ENCODE measurements around the gene SPRR2A. TPM values are rescaled to one million over a fixed set of nuclear protein-coding genes. Genes with fewer than 3 reads are reported as not detected.

The SPRR2A gene
- total and polyA plus RNA-seq, 3 donors from 2014 or later = not detected

GRCh38 chr1:153040950-153041631 lies 16.2 kb downstream of the SPRR2A start, which contains the start of gene SPRR2D:
TSS of gene SPRR2D (minus strand) at chr1:153041120. CDS start at chr1:153040346, 774 bp downstream.
- Histone ChIP-seq H3K36me3 (ENCODE audit: low read depth, missing control alignments) (no peaks in the 10 kb centered on the region), H3K4me3 (no peak within 1 kb of the TSS), H3K4me1 (no peaks in the 10 kb centered on the region), H3K9me3 (no peaks in the 10 kb centered on the region), H3K27me3 (no peaks in the 10 kb centered on the region), H3K27ac (no peak within 1 kb of the TSS)
- DNase-seq = no peak
- WGBS, 2 donors = 74 to 77% methylated on average over 4 of the region's 4 CpGs
- intact Hi-C loops (cut with DNase I; ENCODE audit: low total_unique reads) = no loop called here
- TF ChIP-seq POLR2A (IDR thresholded peaks at IDR 0.05) (no peak), CTCF (IDR thresholded peaks at IDR 0.05) (no peak)

- no peak for DNase-seq
- no peaks in the 10 kb centered on the region for H3K4me1 ChIP-seq
- no peak overlapping the region for H3K27ac ChIP-seq
- intact Hi-C loops (cut with DNase I; ENCODE audit: low total_unique reads) = no loop called here
- TF ChIP-seq POLR2A (IDR thresholded peaks at IDR 0.05) = no peak
- no peaks in the 10 kb centered on the region for H3K9me3 ChIP-seq
- H3K36me3 ChIP-seq (ENCODE audit: low read depth, missing control alignments) = no peaks in the 10 kb centered on the region
- H3K27me3 ChIP-seq = no peaks in the 10 kb centered on the region
- WGBS, 2 donors = 88 to 95% methylated on average over 1 of the region's 1 CpG
- no peak overlapping the region for H3K4me3 ChIP-seq
Observed at GRCh38 chr1:153035211-153035610, 22.1 kb downstream of the SPRR2A start.

- TF ChIP-seq CTCF (IDR thresholded peaks at IDR 0.05) (no peak), POLR2A (IDR thresholded peaks at IDR 0.05) (no peak)
- Histone ChIP-seq H3K4me1 (no peaks in the 10 kb centered on the region), H3K4me3 (no peak overlapping the region), H3K27ac (no peak overlapping the region), H3K9me3 (no peaks in the 10 kb centered on the region), H3K27me3 (no peaks in the 10 kb centered on the region), H3K36me3 (ENCODE audit: low read depth, missing control alignments) (no peaks in the 10 kb centered on the region)
- peak; percentile 28 for DNase-seq
- intact Hi-C loops (cut with DNase I; ENCODE audit: low total_unique reads) = no loop called here
- 48 to 53% methylated on average over 3 of the region's 3 CpGs for WGBS, 2 donors
Observed at GRCh38 chr1:153032677-153033308, 24.5 kb downstream of the SPRR2A start.

- TF ChIP-seq CTCF (IDR thresholded peaks at IDR 0.05) = no peak
- no peak for TF ChIP-seq POLR2A (IDR thresholded peaks at IDR 0.05)
- intact Hi-C loops (cut with DNase I; ENCODE audit: low total_unique reads) = no loop called here
Observed at GRCh38 chr1:153032073-153032472, 25.2 kb downstream of the SPRR2A start.

GRCh38 chr1:153030895-153031294 lies 26.4 kb downstream of the SPRR2A start, which contains the start of gene SPRR1B:
TSS of gene SPRR1B (plus strand) at chr1:153031203. CDS start at chr1:153032346, 1,143 bp downstream.
- Histone ChIP-seq H3K27ac (no peak within 1 kb of the TSS), H3K4me3 (no peak within 1 kb of the TSS), H3K9me3 (no peaks in the 10 kb centered on the region), H3K36me3 (ENCODE audit: low read depth, missing control alignments) (no peaks in the 10 kb centered on the region), H3K4me1 (no peaks in the 10 kb centered on the region), H3K27me3 (no peaks in the 10 kb centered on the region)
- TF ChIP-seq POLR2A (IDR thresholded peaks at IDR 0.05) (no peak), CTCF (IDR thresholded peaks at IDR 0.05) (no peak)
- intact Hi-C loops (cut with DNase I; ENCODE audit: low total_unique reads) = no loop called here
- DNase-seq = no peak

More at GRCh38 chr1:153032073-153032472, 25.2 kb downstream of the SPRR2A start:
- Histone ChIP-seq H3K27me3 (no peaks in the 10 kb centered on the region), H3K36me3 (ENCODE audit: low read depth, missing control alignments) (no peaks in the 10 kb centered on the region), H3K9me3 (no peaks in the 10 kb centered on the region), H3K4me3 (no peak overlapping the region), H3K4me1 (no peaks in the 10 kb centered on the region), H3K27ac (no peak overlapping the region)
- DNase-seq = no peak

Measured in testis (tissue), 3 donors.